Left lung (tissue), 10 donors: ENCODE measurements around the gene NFX1. TPM values are rescaled to one million over a fixed set of nuclear protein-coding genes. Genes with fewer than 3 reads are reported as not detected.

Experiments used
- ATAC-seq: fragments of 200-7000 bp; cut with Tn5 transposase; one replicate; pipeline ENCODE4 v1.9.1; 2020; ENCODE audit warnings: moderate library complexity
- DNase-seq, 4 donors: peaks; one replicate each; pipeline ENCODE4 v3.0.0-alpha.2; 2013 to 2020
- H3K27ac ChIP-seq, 2 donors: fragments of 200-600 bp; sonication (generic) in 1 of 2; one replicate each; pipeline versions ENCODE4 v1.5.0 to v1.8.0; 2020 to 2021
- H3K27me3 ChIP-seq, 2 donors: fragments of 200-600 bp; sonication (generic) in 1 of 2; one replicate each; pipeline versions ENCODE4 v1.5.0 to v1.8.0; 2020 to 2021
- H3K36me3 ChIP-seq, 2 donors: fragments of 200-600 bp; sonication (generic) in 1 of 2; one replicate each; pipeline versions ENCODE4 v1.5.0 to v1.8.0; 2020 to 2021
- H3K4me1 ChIP-seq, 2 donors: fragments of 200-600 bp; one replicate each; pipeline ENCODE4 v1.8.0; 2021
- H3K4me3 ChIP-seq, 2 donors: fragments of 200-600 bp; sonication (generic) in 1 of 2; one replicate each; pipeline versions ENCODE4 v1.5.0 to v1.8.0; 2020 to 2021; ENCODE audit warnings: mild to moderate bottlenecking in 1 of 2
- H3K9me3 ChIP-seq, 2 donors: fragments of 200-600 bp; sonication (generic) in 1 of 2; one replicate each; pipeline versions ENCODE4 v1.5.0 to v1.8.0; 2020 to 2021
- CTCF ChIP-seq, 2 donors: fragments of 200-600 bp; sonication (generic) in 1 of 2; IDR thresholded peaks; one replicate each; pipeline versions ENCODE4 v1.5.0 to v1.8.0; 2021; ENCODE audit warnings: antibody characterized with exemption in 2 of 2
- intact Hi-C, 2 donors: fragments of 100-400 bp; cut with DNase I; formaldehyde crosslinking; loops; one replicate each; pipeline versions ENCODE4 v1.11.2 to v1.14.2; 2022
- polyA plus RNA-seq, 6 donors: library from polyadenylated mRNA; unstranded; fragments of 120-200 nt; gene quantifications; one replicate each; pipeline ENCODE4 v1.2.1, GENCODE V29; 2013; ENCODE audit not compliant: insufficient read length in 6 of 6
- total RNA-seq, 2 donors: library from RNA; stranded (reverse); fragmentation: NEBNext Ultra II Directional; extraction: Animal tissue kit (Norgen Biotek cat#: 25700); gene quantifications; one replicate each; pipeline ENCODE4 v1.2.1, GENCODE V29; 2021
- donor health status: DM: no; HTN: yes; CAD: no.
- donor health status: DM: no; HTN: no; CAD: no.

NFX1 gene
- total and polyA plus RNA-seq, 8 donors: 32.0 to 43.2 (median 38.4) TPM

DNA sequence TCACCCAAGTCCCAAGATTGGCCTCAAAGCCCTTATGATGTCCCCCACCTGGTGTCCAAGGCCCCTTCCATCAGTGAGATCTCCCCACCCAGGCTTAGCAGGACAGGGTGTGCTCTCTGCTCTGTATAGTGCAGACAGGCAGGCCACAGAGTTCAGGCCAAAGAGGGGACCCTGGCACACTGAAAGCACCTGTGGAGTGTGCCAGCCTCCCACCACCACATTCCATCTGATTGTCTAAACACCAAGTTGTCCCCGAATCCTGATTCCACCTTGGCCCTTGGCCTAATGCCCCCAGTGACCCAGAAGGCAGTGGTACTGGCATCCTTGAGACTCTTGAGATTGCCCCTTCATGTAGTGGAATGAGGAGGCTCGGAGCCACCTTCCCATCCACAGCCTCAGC lies 45.0 kb upstream of the NFX1 start:
- no peak for TF ChIP-seq CTCF (IDR thresholded peaks at IDR 0.05)
- H3K4me3 ChIP-seq: no peak overlapping the region
- no peaks in the 10 kb centered on the region for H3K27me3 ChIP-seq
- no peak overlapping the region for H3K27ac ChIP-seq
- no peaks in the 10 kb centered on the region for H3K4me1 ChIP-seq
- DNase-seq (no peak), ATAC-seq (no peak)
- H3K9me3 ChIP-seq: no peaks in the 10 kb centered on the region
- intact Hi-C loops: no loop called here
- peaks cover 0 to 13% of the 10 kb centered on the region in 2 donors for H3K36me3 ChIP-seq

GRCh38 chr9:33246269-33246860 lies 44.0 kb upstream of the NFX1 start:
- intact Hi-C loops: no loop called here
- ATAC-seq (no peak), DNase-seq (no peak)
- Histone ChIP-seq H3K4me1 (no peaks in the 10 kb centered on the region), H3K4me3 (no peak overlapping the region), H3K27me3 (no peaks in the 10 kb centered on the region), H3K27ac (no peak overlapping the region), H3K9me3 (no peaks in the 10 kb centered on the region), H3K36me3 (peaks cover 0 to 22% of the 10 kb centered on the region in 2 donors)
- no peak for TF ChIP-seq CTCF (IDR thresholded peaks at IDR 0.05)

DNA sequence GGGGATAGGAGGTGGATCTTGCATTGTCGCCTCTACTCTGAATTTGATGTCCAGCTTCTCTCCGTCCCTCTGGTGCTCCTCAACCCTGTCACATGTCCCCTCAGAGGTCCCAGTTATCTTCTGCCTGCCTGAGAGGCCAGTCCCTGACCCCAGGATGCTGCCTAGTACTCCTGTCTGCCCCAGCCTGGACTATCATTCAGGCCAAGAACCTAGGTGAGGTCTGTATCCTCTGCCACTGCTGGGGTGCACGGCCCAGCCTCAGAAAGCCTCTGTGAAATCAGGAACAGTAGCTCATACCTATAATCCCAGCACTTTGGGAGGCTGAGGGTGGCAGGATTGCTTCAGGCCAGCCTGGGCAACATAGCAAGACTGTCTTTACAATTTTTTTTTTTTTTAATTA lies 41.7 kb upstream of the NFX1 start:
- H3K27me3 ChIP-seq: no peaks in the 10 kb centered on the region
- no peak for TF ChIP-seq CTCF (IDR thresholded peaks at IDR 0.05)
- H3K27ac ChIP-seq: no peak overlapping the region
- DNase-seq (no peak), ATAC-seq (no peak)
- H3K9me3 ChIP-seq: no peaks in the 10 kb centered on the region
- intact Hi-C loops: no loop called here
- no peak overlapping the region for H3K4me3 ChIP-seq
- H3K36me3 ChIP-seq: peaks cover 0 to 42% of the 10 kb centered on the region in 2 donors
- no peaks in the 10 kb centered on the region for H3K4me1 ChIP-seq

- intact Hi-C loops: no loop called here
- no peak for TF ChIP-seq CTCF (IDR thresholded peaks at IDR 0.05)
- no peaks in the 10 kb centered on the region for H3K27me3 ChIP-seq
- ATAC-seq: no peak
- H3K27ac ChIP-seq: no peak overlapping the region
- peaks cover 0 to 48% of the 10 kb centered on the region in 2 donors for H3K36me3 ChIP-seq
- H3K4me3 ChIP-seq: no peak overlapping the region
- no peaks in the 10 kb centered on the region for H3K9me3 ChIP-seq
- no peaks in the 10 kb centered on the region for H3K4me1 ChIP-seq
- DNase-seq: no peak
Observed at GRCh38 chr9:33249087-33249658, 41.1 kb upstream of the NFX1 start.

DNA sequence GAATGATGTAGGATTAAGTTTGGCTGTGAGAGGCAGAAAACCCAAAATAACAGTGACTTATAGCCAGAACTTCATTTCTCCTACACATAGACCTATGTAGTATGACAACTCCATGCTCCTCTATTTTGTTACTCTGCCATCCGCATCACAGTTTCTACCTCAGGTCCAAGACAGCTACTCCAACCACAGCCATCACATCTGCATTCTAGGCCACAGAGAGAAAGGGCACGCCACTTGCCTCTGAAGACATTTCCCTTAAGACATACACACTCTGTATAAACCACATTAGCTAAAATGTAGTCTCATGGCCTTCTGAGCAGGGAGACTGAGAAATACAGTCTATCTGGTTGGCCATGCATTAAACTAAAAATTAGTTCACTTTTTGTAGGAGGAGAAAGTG lies 40.3 kb upstream of the NFX1 start:
- TF ChIP-seq CTCF (IDR thresholded peaks at IDR 0.05): no peak
- Histone ChIP-seq H3K9me3 (no peaks in the 10 kb centered on the region), H3K4me3 (no peak overlapping the region), H3K36me3 (peaks cover 0 to 56% of the 10 kb centered on the region in 2 donors), H3K27ac (no peak overlapping the region), H3K27me3 (no peaks in the 10 kb centered on the region), H3K4me1 (no peaks in the 10 kb centered on the region)
- DNase-seq (no peak), ATAC-seq (no peak)
- intact Hi-C loops: no loop called here
